GM12873 (cell line): ENCODE results near the gene LMF2.

Experiments used
- CTCF ChIP-seq: IDR thresholded peaks from 2 replicates; pipeline ENCODE4 v1.5.1; 2012; ENCODE audit warnings: low read depth, mild to moderate bottlenecking, moderate library complexity, low read length, control low read depth; ENCODE audit not compliant: insufficient read depth; ENCODE audit errors: missing control alignments

Gene LMF2

DNA sequence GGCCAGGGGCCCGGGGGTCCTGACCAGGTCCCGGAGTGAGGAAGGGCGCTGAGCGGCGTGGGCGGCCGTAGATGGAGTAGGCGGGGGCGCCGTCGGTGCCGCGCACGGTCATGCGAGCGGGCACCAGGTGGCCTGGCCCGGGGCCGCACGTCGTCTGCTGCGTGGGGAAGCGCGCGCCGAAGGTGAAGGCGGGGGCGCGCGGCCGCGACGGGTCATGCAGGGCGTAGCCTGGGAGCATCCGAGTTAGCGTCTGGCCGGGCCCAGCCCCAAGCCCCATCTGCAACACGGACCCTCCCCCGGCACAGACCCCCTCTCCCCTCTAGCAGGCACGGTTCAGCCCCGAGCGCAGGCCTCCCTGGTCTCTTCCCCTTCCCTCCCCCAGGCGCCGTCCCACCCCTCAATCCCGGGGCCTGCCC, 24.1 kb upstream of the LMF2 start:
- TF ChIP-seq CTCF = no peak

- TF ChIP-seq CTCF = no peak
Measured at GRCh38 chr22:50530877-50531545, 23.5 kb upstream of the LMF2 start.

- TF ChIP-seq CTCF = no peak
Measured at GRCh38 chr22:50530580-50530876, 23.0 kb upstream of the LMF2 start.

- TF ChIP-seq CTCF = no peak
Measured at GRCh38 chr22:50529897-50530579, 22.5 kb upstream of the LMF2 start, which contains the start of gene TYMP. TYMP (minus strand) TSS chr22:50530012; CDS start chr22:50529709, 303 bp downstream.

GRCh38 chr22:50529416-50529896, 22.0 kb upstream of the LMF2 start:
- TF ChIP-seq CTCF = no peak

DNA sequence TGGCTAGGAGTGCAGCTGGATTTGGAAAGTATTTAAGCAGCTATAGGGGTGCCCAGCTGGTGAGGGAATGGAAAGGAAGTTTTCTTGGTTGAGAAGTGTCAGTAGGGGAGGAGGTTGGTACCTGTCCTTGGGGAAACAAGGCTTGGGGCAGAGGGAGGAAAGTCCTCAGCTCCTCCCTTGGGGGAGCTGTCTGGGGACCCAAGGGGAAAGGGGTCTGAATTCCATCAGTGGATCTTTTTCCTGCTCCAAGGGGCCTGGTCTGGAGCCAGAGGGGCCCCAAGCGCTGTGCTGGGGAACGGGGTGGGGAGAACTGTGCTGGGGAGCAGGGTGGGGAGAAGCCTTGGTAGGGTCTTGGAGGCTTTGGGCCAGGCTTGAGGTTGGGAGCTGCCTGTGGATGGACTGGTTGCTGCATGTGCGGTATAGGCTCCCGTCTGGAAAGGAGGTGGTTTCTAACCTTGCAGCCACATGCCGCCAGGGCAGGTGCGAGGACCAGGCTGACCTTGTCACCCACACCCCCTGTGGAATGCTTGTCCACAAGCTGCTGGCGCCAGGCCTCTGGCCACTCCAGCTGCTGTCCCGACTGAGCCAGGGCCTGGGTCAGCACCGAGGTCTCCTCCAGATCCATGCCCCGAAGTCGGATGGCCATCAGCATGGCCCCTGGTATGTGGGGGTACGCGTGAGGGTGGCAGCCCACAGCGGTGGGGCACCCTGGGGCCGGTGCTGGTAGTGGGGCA, 21.3 kb upstream of the LMF2 start:
- TF ChIP-seq CTCF = no peak
